SH-SY5Y (cell line): ENCODE data around the gene LUC7L.

Experiments used
- GATA2 ChIP-seq: IDR thresholded peaks from 2 replicates; pipeline ENCODE4 v1.6.1; 2011; ENCODE audit warnings: mild to moderate bottlenecking, low read depth, low read length
- GATA3 ChIP-seq: IDR thresholded peaks from 2 replicates; pipeline ENCODE4 v1.6.1; 2011; ENCODE audit warnings: low read depth, mild to moderate bottlenecking, low read length, moderate library complexity

DNA sequence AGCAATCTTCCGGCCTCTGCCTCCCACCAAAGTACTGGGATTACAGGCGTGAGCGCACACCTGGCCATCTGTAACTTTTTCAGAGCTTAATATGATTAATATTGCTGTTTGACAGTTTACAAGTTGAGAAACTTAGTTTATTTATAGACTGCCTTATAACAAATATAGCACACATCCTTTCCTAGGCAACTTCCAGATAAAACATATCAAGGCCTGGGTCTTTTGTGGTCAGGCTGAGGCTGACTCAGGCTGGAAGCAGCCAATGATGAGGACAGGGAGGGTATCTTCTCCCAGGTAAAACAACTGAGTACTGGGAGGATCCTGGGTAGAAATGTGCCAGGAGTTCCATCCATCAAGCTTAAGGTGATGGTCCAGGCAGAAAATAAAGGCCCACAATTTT, 16.2 kb downstream of the LUC7L start:
- no peak for TF ChIP-seq GATA2
- TF ChIP-seq GATA3 = no peak
